GM12892 (cell line): ENCODE data around the gene GPATCH11.

Experiments used
- POLR2A ChIP-seq: IDR thresholded peaks from 2 replicates; pipeline ENCODE4 v1.6.1; 2011; ENCODE audit warnings: low read depth, low read length, control low read depth
- POLR2AphosphoS5 ChIP-seq: IDR thresholded peaks from 2 replicates; pipeline ENCODE4 v1.6.1; 2011; ENCODE audit warnings: low read depth, low read length, control low read depth

DNA sequence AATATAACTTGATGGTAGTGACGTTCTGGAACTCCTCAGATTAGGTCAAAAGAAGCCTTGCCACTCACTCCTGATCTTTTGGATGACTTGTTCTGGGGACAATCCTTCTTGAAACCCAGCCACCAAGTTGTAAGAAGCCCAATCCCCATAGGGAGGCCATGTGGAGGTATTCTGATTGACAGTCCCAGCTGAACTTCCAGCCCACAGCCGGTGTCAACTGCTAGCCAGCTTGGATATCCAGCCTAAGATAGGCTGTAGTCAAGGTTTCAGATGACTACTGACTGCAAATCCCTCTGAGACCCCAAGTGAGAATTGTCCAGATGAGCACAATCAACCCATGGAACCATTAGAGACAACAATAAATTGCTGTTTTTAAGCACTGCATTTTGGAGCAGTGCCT is 41.1 kb downstream of the GPATCH11 start:
- TF ChIP-seq POLR2A = no peak
- no peak for TF ChIP-seq POLR2AphosphoS5
